ENCODE measurements around the gene PAGR1. TPM values are rescaled to one million over a fixed set of nuclear protein-coding genes. Genes with fewer than 3 reads are reported as not detected.

The PAGR1 gene
- total and polyA plus RNA-seq, 2 of the 13 experiments (the other 11 are each of a cell fraction or from before 2014, with no cell fraction given), result 9.8 to 66.4 TPM

GRCh38 chr16:29820730-29821642, 5.0 kb downstream of the PAGR1 start (continued):
- no peak for TF ChIP-seq PAWR (CRISPR knock-in tag; IDR thresholded peaks at IDR 0.05; ENCODE audit: borderline replicate concordance)
- TF ChIP-seq ZNF275 (CRISPR knock-in tag; IDR thresholded peaks at IDR 0.05; ENCODE audit: borderline replicate concordance), result 0 out of 2 replicates have a peak, but pooled peaks have one; percentile 33
- 0 out of 2 replicates have a peak, but pooled peaks have one; percentile 2 for TF ChIP-seq HIVEP1 (CRISPR knock-in tag; IDR thresholded peaks at IDR 0.05)
- TF ChIP-seq PHF21A (CRISPR knock-in tag; IDR thresholded peaks at IDR 0.05), result peak; percentile 42; the same call in 1 of the 2 replicates
- 0 out of 2 replicates have a peak, but pooled peaks have one; percentile 7 for TF ChIP-seq ZNF350 (CRISPR knock-in tag; IDR thresholded peaks at IDR 0.05; ENCODE audit: borderline replicate concordance, low read depth)
- peak; percentile 61 for TF ChIP-seq AGO1 (IDR thresholded peaks at IDR 0.05; ENCODE audit: low read depth, low read length, poor library complexity, severe bottlenecking)
- no peak for TF ChIP-seq ZNF513 (CRISPR knock-in tag; conservative IDR thresholded peaks at IDR 0.05)
- TF ChIP-seq RAD51 (IDR thresholded peaks at IDR 0.05; ENCODE audit: borderline replicate concordance), result peak; percentile 65
- 0 out of 2 replicates have a peak, but pooled peaks have one; percentile 5 for TF ChIP-seq ZNF501 (CRISPR knock-in tag; IDR thresholded peaks at IDR 0.05)
- no peak for TF ChIP-seq NFATC3 (CRISPR knock-in tag; IDR thresholded peaks at IDR 0.05)
- TF ChIP-seq ZNF569 (CRISPR knock-in tag; IDR thresholded peaks at IDR 0.05; ENCODE audit: borderline replicate concordance), result 0 out of 2 replicates have a peak, but pooled peaks have one; percentile 43
- TF ChIP-seq HHEX (CRISPR knock-in tag; IDR thresholded peaks at IDR 0.05), result no peak
- TF ChIP-seq USF2 (IDR thresholded peaks at IDR 0.05; ENCODE audit: low read depth, low read length), result peak; percentile 82
- peak; percentile 46; the same call in 1 of the 2 replicates for TF ChIP-seq USF2 (CRISPR knock-in tag; IDR thresholded peaks at IDR 0.05; ENCODE audit: borderline replicate concordance)
- TF ChIP-seq STAT6 (CRISPR knock-in tag; IDR thresholded peaks at IDR 0.05; ENCODE audit: borderline replicate concordance), result no peak
- TF ChIP-seq ZNF510 (CRISPR knock-in tag; IDR thresholded peaks at IDR 0.05; ENCODE audit: low read depth), result 0 out of 2 replicates have a peak, but pooled peaks have one; percentile 16
- peak; percentile 14; the same call in 1 of the 2 replicates for TF ChIP-seq ZFY (CRISPR knock-in tag; IDR thresholded peaks at IDR 0.05)
- TF ChIP-seq KLF6 (CRISPR knock-in tag; IDR thresholded peaks at IDR 0.05), result peak; percentile 19; the same call in 1 of the 2 replicates

Measured in HepG2 (cell line).